SU-DHL-6 (cell line): ENCODE data around the gene SLC44A3.

Source experiments
- H2AFZ ChIP-seq: fragments of 200-600 bp; sonication (generic); 2 replicates; pipeline ENCODE4 v1.6.1; 2014; ENCODE audit warnings: low read depth, mild to moderate bottlenecking, moderate library complexity, mixed read lengths, antibody characterized with exemption, low read length; ENCODE audit not compliant: severe bottlenecking
- H3F3A ChIP-seq: fragments of 200-600 bp; shearing (Covaris generic); 2 replicates; pipeline ENCODE4 v1.6.0; 2016; ENCODE audit warnings: antibody characterized with exemption, mild to moderate bottlenecking; ENCODE audit not compliant: insufficient read depth
- H3K27ac ChIP-seq: fragments of 200-600 bp; sonication (generic); 2 replicates; pipeline ENCODE4 v1.5.1; 2016; ENCODE audit warnings: low read depth, mild to moderate bottlenecking, low read length, moderate library complexity, mixed read lengths
- H3K27me3 ChIP-seq: fragments of 200-600 bp; sonication (generic), shearing (Covaris generic); 2 replicates; pipeline ENCODE4 v1.6.0; 2014; ENCODE audit warnings: mild to moderate bottlenecking, low read length
- H3K36me3 ChIP-seq: fragments of 200-600 bp; sonication (generic); 2 replicates; pipeline ENCODE4 v1.6.1; 2014; ENCODE audit warnings: mild to moderate bottlenecking, low read length, mixed read lengths
- H3K4me2 ChIP-seq: fragments of 300-600, 200-600 bp; shearing (Covaris generic), sonication (generic); 2 replicates; pipeline ENCODE4 v1.6.0; 2014; ENCODE audit warnings: low read length, low read depth, mild to moderate bottlenecking; ENCODE audit not compliant: poor library complexity, severe bottlenecking
- H3K4me3 ChIP-seq: fragments of 200-600 bp; sonication (generic); 2 replicates; pipeline ENCODE4 v1.5.1; 2014; ENCODE audit warnings: antibody characterized with exemption, low read length, mild to moderate bottlenecking, mixed read lengths; ENCODE audit not compliant: insufficient read depth, poor library complexity, severe bottlenecking
- H3K79me2 ChIP-seq: fragments of 200-600 bp; sonication (generic); 2 replicates; pipeline ENCODE4 v1.6.1; 2014; ENCODE audit warnings: mild to moderate bottlenecking, low read length, moderate library complexity; ENCODE audit not compliant: insufficient read depth
- H3K9ac ChIP-seq: fragments of 200-600 bp; sonication (generic); 2 replicates; pipeline ENCODE4 v1.7.0; 2014; ENCODE audit warnings: mild to moderate bottlenecking, low read length
- H3K9me2 ChIP-seq: fragments of 200-600 bp; sonication (generic); replicated peaks from 2 replicates; pipeline ENCODE4 v1.6.1; 2014; ENCODE audit warnings: low read length; ENCODE audit not compliant: insufficient read depth
- H3K9me3 ChIP-seq: fragments of 200-600 bp; sonication (generic); 2 replicates; pipeline ENCODE4 v1.6.1; 2014; ENCODE audit warnings: low read length, mixed read lengths; ENCODE audit not compliant: insufficient read depth
- H4K20me1 ChIP-seq: fragments of 200-600 bp; sonication (generic); 2 replicates; pipeline ENCODE4 v1.6.1; 2014; ENCODE audit warnings: low read depth, mild to moderate bottlenecking, antibody characterized with exemption, low read length, moderate library complexity, mixed read lengths
- EZH2phosphoT487 ChIP-seq: fragments of 200-600 bp; sonication (generic), shearing (Covaris generic); conservative IDR thresholded peaks from 2 replicates; pipeline ENCODE4 v1.6.1; 2018; ENCODE audit warnings: mild to moderate bottlenecking, antibody characterized with exemption, low read length, moderate library complexity, mixed read lengths
- TF ChIP-seq, protein P1 (sequence below): fragments of 200-600 bp; sonication (generic); IDR thresholded peaks from one replicate; pipeline ENCODE4 v1.5.1; 2017; ENCODE audit warnings: antibody characterized with exemption, mild to moderate bottlenecking, low read length, moderate library complexity; ENCODE audit not compliant: insufficient read depth, poor library complexity, severe bottlenecking

Gene SLC44A3

DNA sequence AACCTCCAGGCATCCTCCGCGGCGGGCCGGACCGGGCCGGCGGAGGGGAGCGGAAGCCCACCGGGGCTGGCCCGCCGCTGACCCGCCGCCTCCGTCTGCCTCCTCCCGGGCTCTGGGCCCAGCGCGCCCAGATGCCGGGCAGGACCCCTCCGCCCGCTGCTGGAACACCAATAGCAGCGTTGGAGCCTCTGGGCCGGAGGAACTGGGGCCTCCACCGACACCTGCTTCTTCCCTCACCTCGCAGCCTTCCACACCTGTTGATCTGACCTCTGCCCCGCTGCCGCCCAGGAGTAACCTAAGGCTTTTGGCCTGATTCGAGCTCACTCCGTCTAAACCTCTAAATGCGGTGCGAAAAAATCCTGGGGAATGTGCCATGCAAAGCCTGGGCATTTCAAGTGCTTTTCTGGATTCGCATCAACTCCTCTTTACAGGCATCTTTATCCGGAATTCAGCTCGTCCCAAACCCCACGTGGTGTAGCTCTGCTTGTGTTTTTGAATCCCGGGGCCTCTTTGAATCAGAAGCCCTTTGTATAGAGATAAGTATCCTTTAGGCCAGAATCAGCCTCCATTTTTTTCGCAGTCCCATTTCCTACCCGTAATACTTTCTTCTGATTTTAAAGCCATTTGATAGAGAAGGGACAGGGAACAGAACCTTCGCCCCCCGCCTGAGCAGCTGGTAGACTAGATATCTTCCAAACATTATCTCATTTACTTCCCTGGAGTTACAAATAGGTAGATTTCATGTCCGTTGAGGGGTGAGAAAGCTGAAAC, 107.4 kb downstream of the SLC44A3 start:
- Histone ChIP-seq H3K27me3 (no peaks in the 10 kb centered on the region), H3K9ac (no peak overlapping the region), H3K4me2 (no peak overlapping the region), H3K9me3 (no peaks in the 10 kb centered on the region), H3K27ac (no peak overlapping the region), H2AFZ (no peak overlapping the region), H3K79me2 (no peaks in the 10 kb centered on the region), H3K36me3 (no peaks in the 10 kb centered on the region), H4K20me1 (no peaks in the 10 kb centered on the region), H3K4me3 (no peak overlapping the region), H3K9me2 (no peaks in the 10 kb centered on the region), H3F3A (no peaks in the 10 kb centered on the region)
- TF ChIP-seq, protein P1, sequence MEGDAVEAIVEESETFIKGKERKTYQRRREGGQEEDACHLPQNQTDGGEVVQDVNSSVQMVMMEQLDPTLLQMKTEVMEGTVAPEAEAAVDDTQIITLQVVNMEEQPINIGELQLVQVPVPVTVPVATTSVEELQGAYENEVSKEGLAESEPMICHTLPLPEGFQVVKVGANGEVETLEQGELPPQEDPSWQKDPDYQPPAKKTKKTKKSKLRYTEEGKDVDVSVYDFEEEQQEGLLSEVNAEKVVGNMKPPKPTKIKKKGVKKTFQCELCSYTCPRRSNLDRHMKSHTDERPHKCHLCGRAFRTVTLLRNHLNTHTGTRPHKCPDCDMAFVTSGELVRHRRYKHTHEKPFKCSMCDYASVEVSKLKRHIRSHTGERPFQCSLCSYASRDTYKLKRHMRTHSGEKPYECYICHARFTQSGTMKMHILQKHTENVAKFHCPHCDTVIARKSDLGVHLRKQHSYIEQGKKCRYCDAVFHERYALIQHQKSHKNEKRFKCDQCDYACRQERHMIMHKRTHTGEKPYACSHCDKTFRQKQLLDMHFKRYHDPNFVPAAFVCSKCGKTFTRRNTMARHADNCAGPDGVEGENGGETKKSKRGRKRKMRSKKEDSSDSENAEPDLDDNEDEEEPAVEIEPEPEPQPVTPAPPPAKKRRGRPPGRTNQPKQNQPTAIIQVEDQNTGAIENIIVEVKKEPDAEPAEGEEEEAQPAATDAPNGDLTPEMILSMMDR: no peak
- TF ChIP-seq EZH2phosphoT487: no peak

DNA sequence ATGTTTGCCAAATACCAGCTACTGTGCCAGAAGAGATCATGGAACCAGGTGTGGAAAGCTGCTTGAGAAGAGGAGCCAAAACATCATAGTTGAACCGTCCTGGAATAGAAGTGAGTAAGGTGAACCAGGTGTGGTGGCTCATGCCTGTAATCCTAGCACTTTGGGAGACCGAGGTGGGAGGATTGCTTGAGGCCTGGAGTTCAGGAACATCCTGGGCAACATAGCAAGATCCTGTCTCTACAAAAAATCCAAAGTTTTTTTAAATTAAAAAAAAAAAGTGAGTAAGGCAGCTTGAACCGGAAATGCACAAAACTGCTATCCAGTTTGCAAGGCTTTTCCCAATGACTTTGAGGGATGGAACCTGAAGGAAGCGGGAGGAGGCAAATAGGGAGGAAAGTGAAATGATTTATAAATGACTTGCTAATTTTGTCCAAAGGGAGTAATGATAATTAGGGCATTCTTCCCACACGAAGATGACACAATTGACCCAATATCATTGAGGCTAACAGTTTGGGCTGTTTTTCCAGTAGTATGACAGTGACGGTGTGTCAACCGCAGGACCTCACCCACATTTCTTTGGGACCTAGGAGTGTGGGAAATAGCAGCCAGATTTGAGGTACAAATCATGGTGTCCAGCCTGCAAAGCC, 108.3 kb downstream of the SLC44A3 start:
- no peak overlapping the region for H3K9ac ChIP-seq

DNA sequence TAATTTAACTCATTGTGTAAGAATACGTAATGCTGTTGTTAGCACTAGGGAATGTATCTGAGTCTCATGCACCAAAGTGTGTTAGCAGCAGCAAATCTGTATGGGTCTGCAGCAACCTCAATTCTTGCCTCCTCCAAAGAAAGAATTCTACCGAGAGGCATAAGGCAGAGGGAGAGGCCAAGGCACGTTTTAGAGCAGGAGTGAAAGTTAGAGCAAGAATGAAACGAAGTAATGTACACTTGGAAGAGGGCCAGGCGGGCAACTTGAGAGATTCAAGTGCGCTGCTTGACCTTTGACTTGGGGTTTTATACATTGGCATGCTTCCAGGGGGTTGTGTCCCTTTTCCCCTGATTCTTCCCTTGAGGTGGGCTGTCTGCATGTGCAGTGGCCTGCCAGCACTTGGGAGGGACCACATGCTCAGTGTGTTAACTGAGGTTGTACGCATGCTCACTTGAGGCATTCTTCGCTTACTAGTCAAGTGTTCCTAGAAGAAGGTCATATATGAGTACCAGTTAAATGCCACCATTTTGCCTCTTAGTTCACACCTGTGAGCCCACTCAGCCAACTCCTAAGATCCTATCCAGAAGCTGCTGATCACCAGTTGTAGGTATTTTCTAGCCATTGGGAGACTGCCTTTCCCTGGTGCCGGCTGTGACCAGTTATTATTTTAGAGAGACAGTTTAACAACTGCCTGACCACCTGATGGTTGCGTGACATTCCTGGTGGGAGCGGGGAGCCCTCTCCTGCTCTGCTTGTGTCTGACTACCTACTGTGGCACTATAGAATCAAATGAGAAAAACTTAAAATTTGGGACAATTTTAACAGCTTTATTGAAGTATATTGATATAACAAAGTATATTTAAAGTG, 109.4 kb downstream of the SLC44A3 start:
- no peak overlapping the region for H3K4me3 ChIP-seq
- no peak overlapping the region for H3K27ac ChIP-seq
- H3F3A ChIP-seq: no peaks in the 10 kb centered on the region
- no peak overlapping the region for H2AFZ ChIP-seq
- H3K27me3 ChIP-seq: no peaks in the 10 kb centered on the region
- H4K20me1 ChIP-seq: no peaks in the 10 kb centered on the region
- H3K9me3 ChIP-seq: no peaks in the 10 kb centered on the region
- H3K79me2 ChIP-seq: no peaks in the 10 kb centered on the region
- TF ChIP-seq, protein P1: no peak
- TF ChIP-seq EZH2phosphoT487: no peak
- no peak overlapping the region for H3K9ac ChIP-seq
- H3K9me2 ChIP-seq: no peaks in the 10 kb centered on the region
- H3K4me2 ChIP-seq: no peak overlapping the region
- no peaks in the 10 kb centered on the region for H3K36me3 ChIP-seq

More for the DNA sequence above, 108.3 kb downstream of the SLC44A3 start:
- Histone ChIP-seq H3K4me3 (no peak overlapping the region), H3K27me3 (no peaks in the 10 kb centered on the region), H3F3A (no peaks in the 10 kb centered on the region), H2AFZ (no peak overlapping the region), H3K27ac (no peak overlapping the region), H3K9me3 (no peaks in the 10 kb centered on the region), H4K20me1 (no peaks in the 10 kb centered on the region), H3K36me3 (no peaks in the 10 kb centered on the region), H3K79me2 (no peaks in the 10 kb centered on the region), H3K4me2 (no peak overlapping the region), H3K9me2 (no peaks in the 10 kb centered on the region)
- TF ChIP-seq, protein P1: no peak
- no peak for TF ChIP-seq EZH2phosphoT487
